ENCODE data around the gene LASP1. TPM values are rescaled to one million over a fixed set of nuclear protein-coding genes. Genes with fewer than 3 reads are reported as not detected.

The LASP1 gene
- polyA plus RNA-seq, 1 of the 3 experiments (the other 2 are of a cell fraction), result 102 TPM

DNA sequence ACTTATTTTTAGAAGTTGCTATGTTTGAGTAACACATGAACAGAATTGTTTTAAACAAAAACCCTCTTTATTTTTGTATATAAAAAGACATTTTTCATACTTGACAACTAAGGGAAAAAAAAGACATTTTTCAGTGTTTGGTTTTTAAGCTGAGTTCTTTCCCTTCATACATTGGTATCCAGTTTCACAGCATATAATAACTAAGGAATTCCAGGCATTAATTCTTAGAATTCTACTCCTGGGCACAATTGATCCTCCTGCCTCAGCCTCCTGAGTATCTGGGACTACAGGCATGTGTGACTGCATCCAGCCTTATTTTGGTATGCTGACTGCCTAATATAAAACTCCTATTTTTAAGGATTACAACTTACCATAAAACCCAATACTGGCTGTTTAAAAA lies 88.9 kb downstream of the LASP1 start:
- no peaks in the 10 kb centered on the region for H3K36me3 ChIP-seq (replicated peaks in 1 of 2; ENCODE audit: control insufficient read depth in 1 of 2, insufficient read depth in 2 of 2, low read length in 1 of 2)
- H2AFZ ChIP-seq (ENCODE audit: low read depth), result peak overlapping the region; percentile 65; the same call in 1 of the 2 replicates
- no peak for DNase-seq
- peaks cover 0 to 8% of the 10 kb centered on the region in 2 experiments; a peak in 1 of 4 replicates for H3K4me1 ChIP-seq (ENCODE audit: control insufficient read depth in 1 of 2, insufficient read depth in 2 of 2, low read depth in 1 of 2, low read length in 1 of 2)
- no peaks in the 10 kb centered on the region for H3K27me3 ChIP-seq (ENCODE audit: insufficient read depth)
- peaks cover 30% of the 10 kb centered on the region for H3F3A ChIP-seq (replicated peaks; ENCODE audit: insufficient read depth)
- no peak overlapping the region for H3K9ac ChIP-seq
- peak overlapping the region; percentile 27; the same call in 1 of the 2 replicates for H3K4me2 ChIP-seq
- CTCF ChIA-PET, result interaction anchor here (0.8 to 1.9 kb wide), 2 partner anchors 24 to 36 kb away, joined by 3 to 4 read pairs; no protein-coding TSS in a partner anchor
- no peaks in the 10 kb centered on the region for H4K20me1 ChIP-seq (ENCODE audit: insufficient read depth)
- POLR2A ChIA-PET, result no interaction called here
- no peaks in the 10 kb centered on the region for H3K9me3 ChIP-seq
- peak overlapping the region; percentile 64 to 65; a peak in 3 of 4 replicates for H3K27ac ChIP-seq (ENCODE audit: low read depth in 2 of 2, low read length in 1 of 2)
- no peaks in the 10 kb centered on the region for H3K9me2 ChIP-seq
- H3K4me3 ChIP-seq (ENCODE audit: low read depth in 2 of 2, low read length in 1 of 2), result no peak overlapping the region
- no peaks in the 10 kb centered on the region for H3K79me2 ChIP-seq (ENCODE audit: insufficient read depth)
- TF ChIP-seq TAF1 (IDR thresholded peaks at IDR 0.05; ENCODE audit: borderline replicate concordance, low read depth, low read length) (no peak), TCF12 (IDR thresholded peaks at IDR 0.05) (no peak; the same call in 1 of the 2 replicates), NFIC (IDR thresholded peaks at IDR 0.05; ENCODE audit: borderline replicate concordance) (no peak; the same call in 1 of the 2 replicates), GABPA (IDR thresholded peaks at IDR 0.05; ENCODE audit: low read depth) (no peak), FOSL2 (IDR thresholded peaks at IDR 0.05; ENCODE audit: borderline replicate concordance, low read depth) (no peak), RCOR1 (IDR thresholded peaks at IDR 0.05; ENCODE audit: low read length) (no peak), RFX5 (IDR thresholded peaks at IDR 0.05; ENCODE audit: low read length) (no peak), EP300 (IDR thresholded peaks at IDR 0.05; ENCODE audit: borderline replicate concordance in 1 of 2, low read depth in 1 of 2, low read length in 1 of 2) (no peak), JUND (IDR thresholded peaks at IDR 0.05) (no peak), ELF1 (IDR thresholded peaks at IDR 0.05) (no peak), FOXM1 (IDR thresholded peaks at IDR 0.05; ENCODE audit: low read depth) (no peak), RAD21 (IDR thresholded peaks at IDR 0.05; ENCODE audit: low read length) (no peak), MXI1 (IDR thresholded peaks at IDR 0.05; ENCODE audit: low read depth, low read length) (no peak), YY1 (IDR thresholded peaks at IDR 0.05; ENCODE audit: low read depth) (no peak), FOXJ3 (CRISPR knock-in tag; IDR thresholded peaks at IDR 0.05) (no peak), POLR2AphosphoS5 (IDR thresholded peaks at IDR 0.05; ENCODE audit: low read depth, low read length) (peak; percentile 29; the same call in 1 of the 2 replicates), MEF2A (IDR thresholded peaks at IDR 0.05; ENCODE audit: borderline replicate concordance, low read depth) (no peak), SMC3 (IDR thresholded peaks at IDR 0.05; ENCODE audit: low read depth, low read length) (no peak)
- TF ChIP-seq, protein P1, sequence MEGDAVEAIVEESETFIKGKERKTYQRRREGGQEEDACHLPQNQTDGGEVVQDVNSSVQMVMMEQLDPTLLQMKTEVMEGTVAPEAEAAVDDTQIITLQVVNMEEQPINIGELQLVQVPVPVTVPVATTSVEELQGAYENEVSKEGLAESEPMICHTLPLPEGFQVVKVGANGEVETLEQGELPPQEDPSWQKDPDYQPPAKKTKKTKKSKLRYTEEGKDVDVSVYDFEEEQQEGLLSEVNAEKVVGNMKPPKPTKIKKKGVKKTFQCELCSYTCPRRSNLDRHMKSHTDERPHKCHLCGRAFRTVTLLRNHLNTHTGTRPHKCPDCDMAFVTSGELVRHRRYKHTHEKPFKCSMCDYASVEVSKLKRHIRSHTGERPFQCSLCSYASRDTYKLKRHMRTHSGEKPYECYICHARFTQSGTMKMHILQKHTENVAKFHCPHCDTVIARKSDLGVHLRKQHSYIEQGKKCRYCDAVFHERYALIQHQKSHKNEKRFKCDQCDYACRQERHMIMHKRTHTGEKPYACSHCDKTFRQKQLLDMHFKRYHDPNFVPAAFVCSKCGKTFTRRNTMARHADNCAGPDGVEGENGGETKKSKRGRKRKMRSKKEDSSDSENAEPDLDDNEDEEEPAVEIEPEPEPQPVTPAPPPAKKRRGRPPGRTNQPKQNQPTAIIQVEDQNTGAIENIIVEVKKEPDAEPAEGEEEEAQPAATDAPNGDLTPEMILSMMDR (IDR thresholded peaks at IDR 0.05), result no peak
- TF ChIP-seq, protein P2, sequence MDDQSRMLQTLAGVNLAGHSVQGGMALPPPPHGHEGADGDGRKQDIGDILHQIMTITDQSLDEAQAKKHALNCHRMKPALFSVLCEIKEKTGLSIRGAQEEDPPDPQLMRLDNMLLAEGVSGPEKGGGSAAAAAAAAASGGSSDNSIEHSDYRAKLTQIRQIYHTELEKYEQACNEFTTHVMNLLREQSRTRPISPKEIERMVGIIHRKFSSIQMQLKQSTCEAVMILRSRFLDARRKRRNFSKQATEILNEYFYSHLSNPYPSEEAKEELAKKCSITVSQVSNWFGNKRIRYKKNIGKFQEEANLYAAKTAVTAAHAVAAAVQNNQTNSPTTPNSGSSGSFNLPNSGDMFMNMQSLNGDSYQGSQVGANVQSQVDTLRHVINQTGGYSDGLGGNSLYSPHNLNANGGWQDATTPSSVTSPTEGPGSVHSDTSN (IDR thresholded peaks at IDR 0.05), result peak; percentile 14; the same call in 1 of the 2 replicates
- TF ChIP-seq, protein P3, sequence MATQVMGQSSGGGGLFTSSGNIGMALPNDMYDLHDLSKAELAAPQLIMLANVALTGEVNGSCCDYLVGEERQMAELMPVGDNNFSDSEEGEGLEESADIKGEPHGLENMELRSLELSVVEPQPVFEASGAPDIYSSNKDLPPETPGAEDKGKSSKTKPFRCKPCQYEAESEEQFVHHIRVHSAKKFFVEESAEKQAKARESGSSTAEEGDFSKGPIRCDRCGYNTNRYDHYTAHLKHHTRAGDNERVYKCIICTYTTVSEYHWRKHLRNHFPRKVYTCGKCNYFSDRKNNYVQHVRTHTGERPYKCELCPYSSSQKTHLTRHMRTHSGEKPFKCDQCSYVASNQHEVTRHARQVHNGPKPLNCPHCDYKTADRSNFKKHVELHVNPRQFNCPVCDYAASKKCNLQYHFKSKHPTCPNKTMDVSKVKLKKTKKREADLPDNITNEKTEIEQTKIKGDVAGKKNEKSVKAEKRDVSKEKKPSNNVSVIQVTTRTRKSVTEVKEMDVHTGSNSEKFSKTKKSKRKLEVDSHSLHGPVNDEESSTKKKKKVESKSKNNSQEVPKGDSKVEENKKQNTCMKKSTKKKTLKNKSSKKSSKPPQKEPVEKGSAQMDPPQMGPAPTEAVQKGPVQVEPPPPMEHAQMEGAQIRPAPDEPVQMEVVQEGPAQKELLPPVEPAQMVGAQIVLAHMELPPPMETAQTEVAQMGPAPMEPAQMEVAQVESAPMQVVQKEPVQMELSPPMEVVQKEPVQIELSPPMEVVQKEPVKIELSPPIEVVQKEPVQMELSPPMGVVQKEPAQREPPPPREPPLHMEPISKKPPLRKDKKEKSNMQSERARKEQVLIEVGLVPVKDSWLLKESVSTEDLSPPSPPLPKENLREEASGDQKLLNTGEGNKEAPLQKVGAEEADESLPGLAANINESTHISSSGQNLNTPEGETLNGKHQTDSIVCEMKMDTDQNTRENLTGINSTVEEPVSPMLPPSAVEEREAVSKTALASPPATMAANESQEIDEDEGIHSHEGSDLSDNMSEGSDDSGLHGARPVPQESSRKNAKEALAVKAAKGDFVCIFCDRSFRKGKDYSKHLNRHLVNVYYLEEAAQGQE (IDR thresholded peaks at IDR 0.05; ENCODE audit: low read depth, low read length), result no peak
- TF ChIP-seq, protein P4, sequence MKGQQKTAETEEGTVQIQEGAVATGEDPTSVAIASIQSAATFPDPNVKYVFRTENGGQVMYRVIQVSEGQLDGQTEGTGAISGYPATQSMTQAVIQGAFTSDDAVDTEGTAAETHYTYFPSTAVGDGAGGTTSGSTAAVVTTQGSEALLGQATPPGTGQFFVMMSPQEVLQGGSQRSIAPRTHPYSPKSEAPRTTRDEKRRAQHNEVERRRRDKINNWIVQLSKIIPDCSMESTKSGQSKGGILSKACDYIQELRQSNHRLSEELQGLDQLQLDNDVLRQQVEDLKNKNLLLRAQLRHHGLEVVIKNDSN (IDR thresholded peaks at IDR 0.05; ENCODE audit: borderline replicate concordance, low read depth), result no peak
- TF ChIP-seq, protein P5, sequence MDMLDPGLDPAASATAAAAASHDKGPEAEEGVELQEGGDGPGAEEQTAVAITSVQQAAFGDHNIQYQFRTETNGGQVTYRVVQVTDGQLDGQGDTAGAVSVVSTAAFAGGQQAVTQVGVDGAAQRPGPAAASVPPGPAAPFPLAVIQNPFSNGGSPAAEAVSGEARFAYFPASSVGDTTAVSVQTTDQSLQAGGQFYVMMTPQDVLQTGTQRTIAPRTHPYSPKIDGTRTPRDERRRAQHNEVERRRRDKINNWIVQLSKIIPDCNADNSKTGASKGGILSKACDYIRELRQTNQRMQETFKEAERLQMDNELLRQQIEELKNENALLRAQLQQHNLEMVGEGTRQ (IDR thresholded peaks at IDR 0.05; ENCODE audit: borderline replicate concordance, low read depth, low read length), result no peak
- TF ChIP-seq, protein P6, sequence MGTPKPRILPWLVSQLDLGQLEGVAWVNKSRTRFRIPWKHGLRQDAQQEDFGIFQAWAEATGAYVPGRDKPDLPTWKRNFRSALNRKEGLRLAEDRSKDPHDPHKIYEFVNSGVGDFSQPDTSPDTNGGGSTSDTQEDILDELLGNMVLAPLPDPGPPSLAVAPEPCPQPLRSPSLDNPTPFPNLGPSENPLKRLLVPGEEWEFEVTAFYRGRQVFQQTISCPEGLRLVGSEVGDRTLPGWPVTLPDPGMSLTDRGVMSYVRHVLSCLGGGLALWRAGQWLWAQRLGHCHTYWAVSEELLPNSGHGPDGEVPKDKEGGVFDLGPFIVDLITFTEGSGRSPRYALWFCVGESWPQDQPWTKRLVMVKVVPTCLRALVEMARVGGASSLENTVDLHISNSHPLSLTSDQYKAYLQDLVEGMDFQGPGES (IDR thresholded peaks at IDR 0.05; ENCODE audit: low read depth, low read length), result no peak

Measured in SK-N-SH (cell line).